Measurements from ENCODE around the gene ARSJ. TPM values are rescaled to one million over a fixed set of nuclear protein-coding genes. Genes with fewer than 3 reads are reported as not detected.
"Not testable (repeated sequence)": the region's sequence is repeated elsewhere in the genome, so short reads cannot be mapped to it uniquely, and the experiment has no call there.

The ARSJ gene
- total and polyA plus RNA-seq, 7 donors, result 0.03 to 0.35 (median 0.21) TPM

- Histone ChIP-seq H3K9me3 (no peaks in the 10 kb centered on the region), H3K36me3 (ENCODE audit: insufficient read depth in 1 of 2, low read depth in 1 of 2) (no peaks in the 10 kb centered on the region), H3K4me1 (no peaks in the 10 kb centered on the region), H3K27ac (no peak overlapping the region), H3K4me3 (no peak overlapping the region), H3K27me3 (ENCODE audit: insufficient read depth in 3 of 3, low read length in 2 of 3) (no peaks in the 10 kb centered on the region)
- DNase-seq (no peak), ATAC-seq (no peak)
- no peak for TF ChIP-seq CTCF (IDR thresholded peaks at IDR 0.05)
- intact Hi-C loops (cut with DNase I), result no loop called here
Measured at GRCh38 chr4:113935190-113935589, 44.3 kb downstream of the ARSJ start.

GRCh38 chr4:113924706-113925105 is 54.7 kb downstream of the ARSJ start:
- 92 to 95% (median 94%) methylated on average over 4 of the region's 4 CpGs for WGBS, 3 donors
- H3K27me3 ChIP-seq (ENCODE audit: insufficient read depth in 3 of 3, low read length in 2 of 3); H3K4me3 ChIP-seq; H3K4me1 ChIP-seq; H3K27ac ChIP-seq; ATAC-seq; H3K36me3 ChIP-seq (ENCODE audit: insufficient read depth in 1 of 2, low read depth in 1 of 2); intact Hi-C loops (cut with DNase I); H3K9me3 ChIP-seq; DNase-seq: not testable (repeated sequence)

- no peaks in the 10 kb centered on the region for H3K4me1 ChIP-seq
- H3K27ac ChIP-seq, result no peak overlapping the region
- TF ChIP-seq CTCF (IDR thresholded peaks at IDR 0.05), result no peak
- H3K9me3 ChIP-seq, result no peaks in the 10 kb centered on the region
- WGBS, 3 donors, result 56 to 59% (median 58%) methylated on average over 3 of the region's 3 CpGs
- intact Hi-C loops (cut with DNase I), result no loop called here
- no peak for DNase-seq
- no peak overlapping the region for H3K4me3 ChIP-seq
- ATAC-seq, result no peak
- no peaks in the 10 kb centered on the region for H3K36me3 ChIP-seq (ENCODE audit: insufficient read depth in 1 of 2, low read depth in 1 of 2)
- no peaks in the 10 kb centered on the region for H3K27me3 ChIP-seq (ENCODE audit: insufficient read depth in 3 of 3, low read length in 2 of 3)
Measured at GRCh38 chr4:113921089-113921794, 58.2 kb downstream of the ARSJ start.

- TF ChIP-seq CTCF (IDR thresholded peaks at IDR 0.05), result no peak
- DNase-seq, result no peak
- intact Hi-C loops (cut with DNase I), result no loop called here
Measured at GRCh38 chr4:113919611-113920010, 59.8 kb downstream of the ARSJ start.

GRCh38 chr4:113919145-113919544 is 60.3 kb downstream of the ARSJ start:
- H3K4me3 ChIP-seq, result no peak overlapping the region
- no peaks in the 10 kb centered on the region for H3K4me1 ChIP-seq
- H3K9me3 ChIP-seq, result no peaks in the 10 kb centered on the region
- intact Hi-C loops (cut with DNase I), result no loop called here
- H3K36me3 ChIP-seq (ENCODE audit: insufficient read depth in 1 of 2, low read depth in 1 of 2), result no peaks in the 10 kb centered on the region
- no peak overlapping the region for H3K27ac ChIP-seq
- 33 to 40% (median 40%) methylated on average over 5 of the region's 5 CpGs for WGBS, 3 donors
- no peak for TF ChIP-seq CTCF (IDR thresholded peaks at IDR 0.05)
- H3K27me3 ChIP-seq (ENCODE audit: insufficient read depth in 3 of 3, low read length in 2 of 3), result no peaks in the 10 kb centered on the region
- ATAC-seq, result no peak
- no peak for DNase-seq

More at GRCh38 chr4:113919611-113920010, 59.8 kb downstream of the ARSJ start:
- Histone ChIP-seq H3K27ac (no peak overlapping the region), H3K4me3 (no peak overlapping the region), H3K27me3 (ENCODE audit: insufficient read depth in 3 of 3, low read length in 2 of 3) (no peaks in the 10 kb centered on the region), H3K36me3 (ENCODE audit: insufficient read depth in 1 of 2, low read depth in 1 of 2) (no peaks in the 10 kb centered on the region), H3K4me1 (no peaks in the 10 kb centered on the region), H3K9me3 (no peaks in the 10 kb centered on the region)
- 97 to 100% (median 100%) methylated on average over 1 of the region's 1 CpG for WGBS, 3 donors
- no peak for ATAC-seq

Data from psoas muscle (tissue), 8 donors.